CD4-positive, alpha-beta T cell treated with Interleukin-10 for 1 hour (primary cell): ENCODE results near the gene NLGN1.
"Not testable (repeated sequence)": the region's sequence is repeated elsewhere in the genome, so short reads cannot be mapped to it uniquely, and the experiment has no call there.

Experiments
- DNase-seq: peaks from one replicate; pipeline ENCODE4 v3.0.0-alpha.2; 2020

NLGN1 gene

DNA sequence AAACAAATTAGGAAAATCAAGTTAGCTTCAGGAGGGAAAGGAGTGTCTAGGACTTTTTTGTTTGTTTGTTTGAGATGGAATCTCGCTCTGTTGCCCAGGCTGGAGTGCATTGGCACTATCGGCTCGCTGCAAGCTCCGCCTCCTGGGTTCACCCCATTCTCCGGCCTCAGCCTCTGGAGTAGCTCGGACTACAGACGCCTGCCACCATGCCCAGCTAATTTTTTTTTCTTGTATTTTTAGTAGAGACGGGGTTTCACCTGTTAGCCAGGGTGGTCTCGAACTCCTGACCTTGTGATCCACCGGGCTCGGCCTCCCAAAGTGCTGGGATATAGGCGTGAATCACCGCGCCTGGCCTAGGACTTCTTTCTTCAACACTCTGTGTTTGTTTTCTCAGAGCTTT, 171.1 kb downstream of the NLGN1 start:
- DNase-seq = no peak

DNA sequence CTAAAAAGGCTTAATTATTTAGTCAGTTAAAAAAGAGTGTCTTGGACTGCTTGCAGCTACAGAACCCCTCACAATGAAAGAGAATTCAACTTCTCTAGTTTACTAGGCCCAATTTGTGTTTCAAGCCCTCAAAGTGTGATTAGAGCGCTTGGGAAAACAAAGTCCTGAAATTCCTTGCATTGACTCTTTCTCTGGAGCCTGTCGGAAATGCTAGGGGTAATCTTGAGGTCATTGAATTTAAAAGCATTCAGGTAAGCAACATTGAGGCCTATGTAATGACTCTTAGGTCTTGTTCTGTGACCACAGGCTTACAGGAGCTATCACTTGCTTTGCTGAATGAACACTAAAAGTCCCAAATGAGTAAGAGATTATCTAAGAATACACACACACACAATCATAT, 186.0 kb downstream of the NLGN1 start:
- DNase-seq = no peak

DNA sequence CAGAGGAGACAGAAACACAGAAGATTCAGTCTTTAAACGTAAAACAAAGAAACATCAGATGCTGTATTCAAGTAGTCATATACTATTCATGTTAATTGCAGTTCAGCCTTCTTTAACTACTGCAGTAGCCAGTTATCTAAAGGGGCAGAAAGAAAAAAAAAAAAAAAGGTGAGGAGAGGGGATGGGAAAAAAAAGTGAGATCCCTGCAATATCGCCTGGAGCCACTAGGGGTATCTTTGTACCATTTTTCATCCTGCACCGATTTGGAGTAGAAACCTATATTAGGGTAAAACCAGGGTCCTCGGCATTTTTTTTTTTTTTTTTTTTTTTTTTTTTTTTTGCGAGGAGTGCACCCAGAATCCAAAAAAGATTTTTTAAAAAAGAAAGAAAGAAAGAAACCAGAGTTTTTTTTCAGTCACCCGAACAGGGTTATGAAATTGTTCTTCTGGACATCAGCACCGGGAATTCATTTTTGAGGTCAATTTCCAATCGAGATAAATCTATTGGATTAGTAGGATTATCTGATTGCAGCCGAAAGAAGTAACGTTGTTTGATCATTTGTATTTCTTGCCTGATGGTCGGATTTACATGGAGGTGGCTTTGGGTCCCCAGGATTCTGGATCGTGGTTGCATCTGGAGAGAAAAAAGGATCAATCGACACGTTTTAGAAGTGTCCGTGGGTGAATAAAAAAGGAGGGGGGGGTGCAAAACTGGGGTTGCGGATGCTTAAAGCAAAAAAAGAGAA, 186.7 kb downstream of the NLGN1 start:
- DNase-seq = no peak

DNA sequence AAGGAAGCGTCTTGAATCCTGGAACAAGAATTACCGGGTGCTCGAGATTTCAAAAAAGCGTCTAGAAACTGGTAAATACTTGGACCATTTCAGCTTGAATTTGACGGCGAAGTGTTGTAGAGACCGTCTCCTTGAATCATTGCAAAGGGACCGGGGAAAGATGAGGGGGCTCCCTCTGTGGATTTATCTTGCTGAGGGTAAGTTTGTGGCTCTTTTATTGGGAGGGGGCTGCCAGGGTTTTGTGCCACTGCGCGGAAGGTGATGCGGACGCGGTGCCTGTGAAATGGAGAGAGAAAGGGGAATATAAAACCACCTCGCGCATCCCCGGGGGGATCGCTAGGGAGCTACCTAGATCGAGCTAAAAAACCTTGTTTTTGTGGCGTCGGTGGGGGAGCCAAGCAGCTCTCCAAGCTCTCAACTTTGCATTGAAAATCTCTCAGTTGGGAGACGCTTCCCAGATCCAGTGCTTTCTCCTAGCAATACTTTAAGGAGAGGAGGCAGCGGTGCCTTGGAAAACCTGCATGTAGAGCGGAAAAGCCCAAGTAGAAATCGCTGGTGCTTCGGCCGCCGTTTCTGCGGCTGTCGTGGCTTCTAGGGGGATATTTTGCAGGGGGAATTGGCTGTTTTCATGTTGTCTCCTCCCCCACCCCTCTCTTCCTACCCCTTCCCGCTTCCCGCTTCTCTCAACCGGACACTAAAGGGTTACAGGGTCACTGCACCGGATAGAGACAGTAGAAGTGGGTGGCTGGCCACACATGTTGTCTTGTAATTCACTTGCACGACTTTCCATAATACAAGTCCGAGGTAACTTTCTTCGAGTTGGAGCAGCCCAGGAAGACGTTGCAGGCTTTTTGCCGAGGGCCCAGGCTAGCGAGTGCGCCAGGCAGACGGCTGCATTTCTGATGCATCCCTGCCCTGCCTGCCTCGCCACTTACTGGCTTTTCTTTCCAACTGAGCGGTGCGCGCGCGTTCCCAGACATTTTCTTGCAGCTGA, 187.6 kb downstream of the NLGN1 start:
- no peak for DNase-seq

DNA sequence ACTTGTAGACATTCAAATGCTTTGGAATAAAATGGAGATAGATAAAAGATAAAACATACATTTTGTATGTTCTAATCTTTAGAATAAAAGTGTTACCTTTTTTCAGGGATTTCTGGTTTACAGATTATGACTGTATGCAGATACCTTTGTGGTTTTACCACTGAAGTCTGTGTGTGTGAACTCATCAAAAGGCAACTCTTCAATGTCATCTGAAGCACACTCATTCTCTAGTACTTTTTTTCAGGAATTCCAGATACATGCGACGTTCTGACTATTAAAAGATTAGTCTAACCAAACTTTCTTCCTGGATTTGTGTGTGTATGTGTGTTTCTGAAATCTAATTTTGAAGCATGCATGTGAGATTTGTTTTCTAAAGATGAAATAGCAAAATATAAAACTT, 188.6 kb downstream of the NLGN1 start:
- no peak for DNase-seq

DNA sequence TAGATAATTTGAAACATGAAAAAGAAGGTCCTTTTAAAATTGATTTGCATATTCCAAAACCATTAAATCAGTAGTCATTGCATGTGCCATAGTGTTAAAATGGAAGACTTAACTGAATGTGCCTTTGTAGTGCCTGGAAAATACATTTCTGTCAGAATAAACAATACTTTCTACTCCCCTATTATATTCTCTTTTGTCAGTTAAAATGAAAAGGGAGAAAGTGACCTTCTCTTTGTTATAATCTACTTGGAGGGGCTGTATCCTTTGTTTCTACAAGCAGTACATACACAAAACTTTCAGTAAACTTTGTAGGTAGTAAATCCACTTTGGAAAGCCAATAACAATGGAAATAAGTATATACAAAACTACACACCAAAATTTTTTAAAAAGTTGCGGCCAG, 189.5 kb downstream of the NLGN1 start:
- DNase-seq = no peak

- DNase-seq = no peak
These were observed 191.0 kb downstream of the NLGN1 start for GRCh38 chr3:173588556-173588955.

GRCh38 chr3:173589116-173589515, 191.6 kb downstream of the NLGN1 start:
- no peak for DNase-seq

DNA sequence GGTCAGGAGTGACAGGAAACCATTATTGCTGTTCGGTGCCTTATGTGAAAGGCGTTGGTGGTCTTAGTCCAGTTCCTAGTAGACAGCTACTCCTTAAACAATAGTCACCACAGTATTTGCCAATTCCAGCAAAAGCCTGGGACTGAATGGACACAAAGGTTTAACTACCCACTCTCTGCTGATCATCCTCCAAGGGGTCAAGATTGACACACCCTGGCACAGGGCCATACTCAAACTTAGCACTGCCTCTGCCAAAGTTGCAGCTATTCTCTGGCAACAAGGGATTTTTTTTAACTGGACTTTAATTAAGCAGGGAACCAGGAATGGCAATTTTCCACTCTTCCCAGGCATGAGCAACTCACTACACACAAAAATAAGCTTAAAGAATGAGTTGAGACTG, 193.9 kb downstream of the NLGN1 start:
- DNase-seq = no peak

DNA sequence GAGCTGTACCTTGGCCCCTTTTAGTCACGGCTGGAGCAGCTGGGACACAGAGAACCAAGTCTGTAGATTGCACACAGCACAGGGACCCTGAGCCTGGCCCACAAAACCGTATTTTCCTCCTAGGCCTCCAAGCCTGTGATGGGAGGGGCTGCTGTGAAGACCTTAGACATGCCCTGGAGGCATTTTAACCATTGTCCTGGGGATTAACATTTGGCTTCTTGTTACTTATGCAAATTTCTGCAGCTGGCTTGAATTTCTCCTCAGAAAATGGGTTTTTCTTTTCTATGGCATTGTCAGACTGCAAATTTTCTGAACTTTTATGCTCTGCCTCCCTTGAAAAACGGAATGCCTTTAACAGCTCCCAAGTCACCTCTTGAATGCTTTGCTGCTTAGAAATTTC, 197.3 kb downstream of the NLGN1 start:
- not testable (repeated sequence) for DNase-seq

DNA sequence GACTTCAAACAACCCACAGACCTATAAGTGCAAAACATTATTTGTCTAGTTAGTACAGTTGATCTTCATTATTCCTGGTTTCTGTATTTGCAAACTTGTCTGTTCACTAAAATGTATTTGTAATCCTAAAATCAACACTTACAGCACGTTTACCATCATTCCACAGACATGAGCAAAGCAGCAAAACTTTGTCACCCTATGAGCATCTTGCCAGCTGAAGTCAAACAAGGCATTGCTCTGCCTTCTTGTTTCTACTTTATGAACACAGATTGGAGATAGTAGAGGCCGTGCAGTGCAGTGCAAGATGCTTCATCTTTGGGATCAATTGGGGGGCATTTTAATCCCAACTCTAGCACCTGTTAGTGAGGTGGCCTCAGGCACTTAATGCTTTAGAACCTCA, 202.1 kb downstream of the NLGN1 start:
- DNase-seq = no peak

- no peak for DNase-seq
These were observed 217.0 kb downstream of the NLGN1 start for GRCh38 chr3:173614522-173614921.

DNA sequence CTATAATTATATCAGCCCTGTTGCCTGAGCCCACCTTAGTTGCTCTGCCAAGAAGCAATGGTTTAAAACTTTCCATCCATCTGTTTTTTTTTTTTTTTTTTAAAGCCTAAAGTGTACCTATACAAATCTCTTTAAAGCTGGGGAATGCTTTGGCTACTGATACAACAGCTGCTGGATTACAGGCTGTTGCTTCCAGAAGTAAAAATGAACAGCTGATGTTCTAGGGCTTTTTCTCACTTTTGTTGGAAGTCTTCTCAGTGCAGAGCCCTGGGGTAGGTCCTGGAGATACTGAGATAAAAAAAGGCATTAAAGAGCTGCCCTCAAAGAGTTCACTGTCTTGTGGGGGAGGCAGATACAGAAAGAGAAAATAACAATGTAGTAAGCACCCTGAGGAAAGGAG, 218.1 kb downstream of the NLGN1 start:
- no peak for DNase-seq

DNA sequence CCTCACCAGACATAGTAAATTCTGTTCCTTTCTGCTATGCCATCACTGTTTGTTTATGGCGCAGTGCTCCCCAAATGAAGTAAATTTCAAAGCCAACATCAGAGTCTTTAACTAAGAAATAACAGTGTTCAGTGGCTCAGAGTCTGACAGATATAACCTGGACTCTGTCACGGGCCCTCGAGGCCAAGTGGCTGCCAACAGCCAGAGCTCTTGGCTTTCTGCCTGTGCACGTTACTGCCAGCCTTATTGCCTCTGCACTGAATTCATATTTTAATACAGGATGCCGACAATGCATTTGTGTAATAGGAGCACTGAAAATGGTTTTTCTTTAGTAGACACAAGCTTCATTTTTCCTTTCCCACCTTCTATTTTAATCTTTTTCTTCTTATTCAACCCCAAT, 219.9 kb downstream of the NLGN1 start:
- DNase-seq = no peak

DNA sequence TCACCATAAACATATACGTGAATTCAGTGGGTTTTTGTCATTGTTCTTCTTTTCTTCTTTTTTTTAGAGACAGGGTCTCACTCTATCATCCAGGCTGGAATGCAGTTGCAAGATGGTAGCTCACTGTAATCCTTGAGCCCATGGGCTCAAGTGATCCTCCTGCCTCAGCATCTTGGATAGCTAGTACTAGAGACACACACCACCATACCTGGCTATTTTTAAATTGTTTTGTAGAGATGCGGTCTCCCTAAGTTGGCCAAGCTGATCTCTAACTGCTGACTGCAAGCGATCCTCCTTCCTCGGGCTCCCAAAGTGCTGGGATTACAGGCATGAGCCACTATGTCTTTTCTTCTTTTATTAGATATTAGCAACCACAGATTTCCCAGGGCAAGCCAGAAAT, 220.6 kb downstream of the NLGN1 start:
- no peak for DNase-seq

- no peak for DNase-seq
These were observed 221.2 kb downstream of the NLGN1 start for GRCh38 chr3:173618703-173619102.

GRCh38 chr3:173622166-173622565, 224.6 kb downstream of the NLGN1 start:
- no peak for DNase-seq

DNA sequence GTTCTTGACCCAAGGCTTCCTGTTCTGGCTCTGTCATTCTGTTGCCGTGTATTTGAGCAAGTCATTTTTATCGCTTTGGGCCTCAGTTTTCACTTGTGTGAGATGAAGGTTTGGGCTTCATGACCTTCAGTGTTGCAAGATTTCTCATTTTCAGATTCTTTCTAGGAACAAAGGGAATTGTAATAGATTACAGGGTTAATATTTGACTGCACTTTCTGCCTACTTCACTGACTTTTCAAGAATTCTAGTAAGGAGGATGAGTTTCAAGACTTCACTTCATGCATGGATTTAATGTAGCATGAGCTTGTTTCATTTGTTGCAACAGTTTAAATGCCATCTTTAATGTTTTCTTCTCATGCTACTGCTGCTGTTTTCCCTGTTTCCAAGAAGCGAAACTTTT, 226.5 kb downstream of the NLGN1 start:
- DNase-seq = no peak

DNA sequence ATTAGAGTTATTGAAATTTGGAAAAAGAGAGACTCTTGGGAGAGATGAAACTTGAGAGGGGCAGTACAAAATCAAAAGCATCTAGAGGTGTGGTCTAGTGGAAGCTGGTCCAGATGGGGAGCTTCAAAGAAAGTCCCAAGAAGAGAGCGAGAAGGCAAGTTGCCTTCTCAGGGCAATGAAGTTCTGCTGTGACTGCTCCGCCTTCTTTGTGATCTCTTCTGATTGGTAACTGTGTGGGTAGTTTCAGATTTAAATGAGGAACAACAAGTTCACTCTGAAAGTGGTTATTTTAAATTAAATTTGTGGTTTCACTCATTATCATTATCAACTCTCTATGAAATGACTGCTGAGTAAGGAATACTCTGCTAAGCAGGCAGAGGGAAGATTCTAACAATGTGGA, 233.3 kb downstream of the NLGN1 start:
- DNase-seq = no peak

- DNase-seq = no peak
These were observed 235.4 kb downstream of the NLGN1 start for GRCh38 chr3:173632945-173633344.

DNA sequence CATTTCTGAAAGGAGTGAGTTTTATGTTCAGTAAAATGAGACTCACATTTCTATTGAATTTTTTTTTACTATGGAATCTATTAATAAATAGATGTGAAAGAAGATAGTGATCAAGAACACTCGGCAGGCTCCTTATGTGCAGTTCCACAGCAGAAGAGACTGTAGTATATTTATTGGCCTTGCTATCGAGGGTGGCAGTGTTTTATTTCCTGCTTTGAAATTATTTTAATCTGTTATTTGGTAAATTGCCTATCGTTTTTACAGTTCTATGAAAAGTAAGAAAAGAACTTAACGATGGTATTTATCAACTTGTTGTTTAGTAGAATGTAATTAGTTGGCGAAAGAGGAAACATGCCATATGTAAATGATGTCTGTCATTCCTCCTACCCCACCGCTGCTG, 238.3 kb downstream of the NLGN1 start:
- no peak for DNase-seq

DNA sequence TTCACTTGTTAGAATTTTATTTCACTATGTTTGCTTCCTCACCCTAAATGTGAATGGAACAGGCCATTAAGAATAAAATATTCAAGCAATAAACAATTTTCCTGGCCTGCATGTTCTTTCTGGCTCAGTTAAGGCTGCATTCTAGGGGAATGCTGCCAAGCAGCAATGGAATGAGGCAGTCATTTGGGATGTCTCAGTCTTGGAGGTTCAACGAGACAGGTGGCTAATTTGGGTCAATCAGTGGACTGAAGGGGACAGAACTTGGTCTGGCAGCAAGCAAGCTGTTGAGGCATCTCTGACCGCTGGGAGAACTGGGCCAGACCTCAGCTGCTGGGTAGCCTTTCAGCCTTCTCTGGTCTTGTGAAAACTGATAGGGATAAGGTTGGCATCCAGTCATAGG, 241.6 kb downstream of the NLGN1 start:
- DNase-seq = no peak

GRCh38 chr3:173641696-173642095, 244.2 kb downstream of the NLGN1 start:
- DNase-seq = no peak
